OCI-LY1 (cell line): Measurements from ENCODE around the gene NR1D2.

Source experiments
- H2AFZ ChIP-seq: fragments of 200-600 bp; sonication (generic), shearing (Covaris generic); 2 replicates; pipeline ENCODE4 v1.6.0; 2014; ENCODE audit warnings: antibody characterized with exemption, mild to moderate bottlenecking, low read length
- H3F3A ChIP-seq: fragments of 200-600 bp; sonication (generic), shearing (Covaris generic); 2 replicates; pipeline ENCODE4 v1.6.0; 2014; ENCODE audit warnings: mild to moderate bottlenecking, antibody characterized with exemption, low read length, moderate library complexity; ENCODE audit not compliant: insufficient read depth
- H3K27ac ChIP-seq: fragments of 200-600 bp; sonication (generic); 2 replicates; pipeline ENCODE4 v1.5.1; 2014; ENCODE audit warnings: low read length, mixed run types, mild to moderate bottlenecking, low read depth; ENCODE audit not compliant: poor library complexity, severe bottlenecking
- H3K27me3 ChIP-seq: fragments of 200-600 bp; sonication (generic); 2 replicates; pipeline ENCODE4 v1.6.0; 2014; ENCODE audit warnings: antibody characterized with exemption, mild to moderate bottlenecking, low read length, moderate library complexity; ENCODE audit not compliant: insufficient read depth
- H3K36me3 ChIP-seq: fragments of 200-600 bp; sonication (generic); 2 replicates; pipeline ENCODE4 v1.6.1; 2014; ENCODE audit warnings: mild to moderate bottlenecking, antibody characterized with exemption, low read length, moderate library complexity, mixed read lengths; ENCODE audit not compliant: insufficient read depth
- H3K4me1 ChIP-seq: fragments of 200-600 bp; sonication (generic); 2 replicates; pipeline ENCODE4 v1.5.1; 2014; ENCODE audit warnings: mild to moderate bottlenecking, low read length, moderate library complexity; ENCODE audit not compliant: insufficient read depth, severe bottlenecking
- H3K4me2 ChIP-seq: fragments of 200-600 bp; sonication (generic), shearing (Covaris generic); 2 replicates; pipeline ENCODE4 v1.6.1; 2014; ENCODE audit warnings: low read length
- H3K4me3 ChIP-seq: fragments of 200-600 bp; sonication (generic); 2 replicates; pipeline ENCODE4 v1.5.1; 2014; ENCODE audit warnings: low read length, low read depth, mild to moderate bottlenecking, mixed read lengths; ENCODE audit not compliant: poor library complexity, severe bottlenecking
- H3K79me2 ChIP-seq: fragments of 200-600 bp; shearing (Covaris generic); 2 replicates; pipeline ENCODE4 v1.6.1; 2016; ENCODE audit warnings: mixed run types, low read length, mixed read lengths; ENCODE audit not compliant: insufficient read depth
- H3K9ac ChIP-seq: fragments of 200-600 bp; sonication (generic), shearing (Covaris generic); 2 replicates; pipeline ENCODE4 v1.6.1; 2014; ENCODE audit warnings: mild to moderate bottlenecking, low read length, mixed read lengths
- H3K9me2 ChIP-seq: fragments of 200-600 bp; sonication (generic), shearing (Covaris generic); 2 replicates; pipeline ENCODE4 v1.6.1; 2014; ENCODE audit warnings: low read depth, mild to moderate bottlenecking, low read length, mixed read lengths
- H3K9me3 ChIP-seq: fragments of 200-600 bp; shearing (Covaris generic); 2 replicates; pipeline ENCODE4 v1.6.1; 2014; ENCODE audit warnings: low read length, mixed read lengths
- H4K20me1 ChIP-seq: fragments of 200-600 bp; sonication (generic), shearing (Covaris generic); 2 replicates; pipeline ENCODE4 v1.6.0; 2016; ENCODE audit warnings: mild to moderate bottlenecking, low read length; ENCODE audit not compliant: insufficient read depth
- CTCF ChIP-seq: fragments of 200-600 bp; sonication (generic), shearing (Covaris generic); IDR thresholded peaks from 2 replicates; pipeline ENCODE4 v1.5.1; 2017; ENCODE audit warnings: mild to moderate bottlenecking, antibody characterized with exemption, low read length, moderate library complexity, mixed read lengths
- EZH2 ChIP-seq: fragments of 200-600 bp; sonication (generic), shearing (Covaris generic); IDR thresholded peaks from 2 replicates; pipeline ENCODE4 v1.8.0; 2017; ENCODE audit warnings: borderline replicate concordance, mixed run types, mild to moderate bottlenecking, antibody characterized with exemption, low read length, moderate library complexity, mixed read lengths

The NR1D2 gene

GRCh38 chr3:23953523-23953922 is 8.4 kb downstream of the NR1D2 start:
- Histone ChIP-seq H3K9me2 (no peaks in the 10 kb centered on the region), H3K9ac (no peak overlapping the region), H3F3A (0 out of 2 replicates have a peak, but pooled peaks cover 5% of the 10 kb centered on the region), H2AFZ (no peak overlapping the region), H3K4me1 (peaks cover 27% of the 10 kb centered on the region), H3K36me3 (no peaks in the 10 kb centered on the region; the same call in 1 of the 2 replicates), H3K4me3 (no peak overlapping the region), H3K27ac (no peak overlapping the region), H4K20me1 (no peaks in the 10 kb centered on the region), H3K79me2 (no peaks in the 10 kb centered on the region), H3K9me3 (no peaks in the 10 kb centered on the region), H3K4me2 (no peak overlapping the region), H3K27me3 (no peaks in the 10 kb centered on the region)
- TF ChIP-seq CTCF (no peak), EZH2 (no peak)

GRCh38 chr3:23954144-23954543 is 9.1 kb downstream of the NR1D2 start:
- no peak overlapping the region for H3K4me3 ChIP-seq
- no peak overlapping the region for H3K4me2 ChIP-seq
- 0 out of 2 replicates have a peak, but pooled peaks cover 5% of the 10 kb centered on the region for H3F3A ChIP-seq
- H3K4me1 ChIP-seq: peaks cover 27% of the 10 kb centered on the region
- no peak for TF ChIP-seq CTCF
- TF ChIP-seq EZH2: no peak
- no peak overlapping the region for H2AFZ ChIP-seq
- H3K9me3 ChIP-seq: no peaks in the 10 kb centered on the region
- H3K36me3 ChIP-seq: no peaks in the 10 kb centered on the region
- H4K20me1 ChIP-seq: no peaks in the 10 kb centered on the region
- no peaks in the 10 kb centered on the region for H3K79me2 ChIP-seq
- H3K27me3 ChIP-seq: no peaks in the 10 kb centered on the region
- H3K9ac ChIP-seq: no peak overlapping the region
- no peaks in the 10 kb centered on the region for H3K9me2 ChIP-seq
- no peak overlapping the region for H3K27ac ChIP-seq

GRCh38 chr3:23956701-23957100 is 11.6 kb downstream of the NR1D2 start:
- Histone ChIP-seq H3K9me3 (no peaks in the 10 kb centered on the region), H3K27me3 (no peaks in the 10 kb centered on the region), H3K4me2 (no peak overlapping the region), H3K4me1 (peaks cover 17% of the 10 kb centered on the region), H3K27ac (no peak overlapping the region), H3F3A (no peaks in the 10 kb centered on the region), H3K79me2 (no peaks in the 10 kb centered on the region), H3K4me3 (no peak overlapping the region), H3K9ac (no peak overlapping the region), H4K20me1 (no peaks in the 10 kb centered on the region), H3K36me3 (no peaks in the 10 kb centered on the region), H3K9me2 (no peaks in the 10 kb centered on the region), H2AFZ (no peak overlapping the region)
- TF ChIP-seq CTCF: no peak
- no peak for TF ChIP-seq EZH2
